ENCODE measurements around the gene LMTK3. TPM values are rescaled to one million over a fixed set of nuclear protein-coding genes. Genes with fewer than 3 reads are reported as not detected.

LMTK3 gene
- total and polyA plus RNA-seq, 9 of the 15 experiments (the other 6 are each of a cell fraction or from before 2014, with no cell fraction given), result 0.35 to 12.3 (median 2.0) TPM; not detected in 2

DNA sequence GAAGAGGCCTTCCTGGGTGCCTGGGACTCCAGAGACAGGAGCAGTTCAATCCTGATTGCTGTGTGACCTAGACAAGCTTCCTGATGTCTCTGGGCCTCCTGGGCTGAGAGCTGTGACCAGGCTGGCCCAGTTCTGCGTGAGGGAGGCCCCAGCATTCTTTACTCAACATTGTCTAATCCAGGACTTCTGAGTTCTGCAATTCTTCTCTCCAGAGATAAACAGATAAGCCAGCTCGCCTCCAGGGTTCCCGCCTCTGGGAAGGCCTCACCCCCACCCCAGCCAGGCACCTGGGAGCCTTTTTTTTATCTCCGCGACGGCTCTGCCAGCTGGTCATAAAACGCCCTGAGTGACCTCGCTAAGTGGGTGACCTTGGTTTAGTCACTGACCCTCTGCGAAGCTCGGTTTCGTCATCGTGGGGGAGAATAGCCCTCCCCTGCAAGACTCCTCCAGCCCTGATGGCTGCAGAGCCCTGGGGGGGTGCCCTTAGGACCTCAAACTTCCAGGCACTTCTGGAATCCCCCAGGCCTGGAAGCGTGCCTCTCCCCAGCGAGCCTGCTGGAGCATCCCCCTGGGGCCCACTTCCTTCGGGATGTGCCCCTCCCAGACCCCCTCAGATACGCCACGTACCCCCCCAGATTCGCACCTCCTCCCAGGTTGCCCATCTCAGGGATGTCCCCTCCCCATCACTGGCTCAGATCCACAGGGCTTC lies 42.2 kb upstream of the LMTK3 start (continued):
- TF ChIP-seq ZNF347 (CRISPR knock-in tag; IDR thresholded peaks at IDR 0.05; ENCODE audit: low read depth) (no peak), ZNF644 (tag; IDR thresholded peaks at IDR 0.05; ENCODE audit: low read depth) (no peak), THAP7 (CRISPR knock-in tag; IDR thresholded peaks at IDR 0.05) (no peak), EP300 (IDR thresholded peaks at IDR 0.05; ENCODE audit: low read length) (peak; percentile 39; the same call in 1 of the 2 replicates), DNMT1 (IDR thresholded peaks at IDR 0.05) (no peak), ZNF511 (CRISPR knock-in tag; IDR thresholded peaks at IDR 0.05) (no peak), FOXA1 (IDR thresholded peaks at IDR 0.05; ENCODE audit: borderline replicate concordance) (no peak)
- TF ChIP-seq, protein P1, sequence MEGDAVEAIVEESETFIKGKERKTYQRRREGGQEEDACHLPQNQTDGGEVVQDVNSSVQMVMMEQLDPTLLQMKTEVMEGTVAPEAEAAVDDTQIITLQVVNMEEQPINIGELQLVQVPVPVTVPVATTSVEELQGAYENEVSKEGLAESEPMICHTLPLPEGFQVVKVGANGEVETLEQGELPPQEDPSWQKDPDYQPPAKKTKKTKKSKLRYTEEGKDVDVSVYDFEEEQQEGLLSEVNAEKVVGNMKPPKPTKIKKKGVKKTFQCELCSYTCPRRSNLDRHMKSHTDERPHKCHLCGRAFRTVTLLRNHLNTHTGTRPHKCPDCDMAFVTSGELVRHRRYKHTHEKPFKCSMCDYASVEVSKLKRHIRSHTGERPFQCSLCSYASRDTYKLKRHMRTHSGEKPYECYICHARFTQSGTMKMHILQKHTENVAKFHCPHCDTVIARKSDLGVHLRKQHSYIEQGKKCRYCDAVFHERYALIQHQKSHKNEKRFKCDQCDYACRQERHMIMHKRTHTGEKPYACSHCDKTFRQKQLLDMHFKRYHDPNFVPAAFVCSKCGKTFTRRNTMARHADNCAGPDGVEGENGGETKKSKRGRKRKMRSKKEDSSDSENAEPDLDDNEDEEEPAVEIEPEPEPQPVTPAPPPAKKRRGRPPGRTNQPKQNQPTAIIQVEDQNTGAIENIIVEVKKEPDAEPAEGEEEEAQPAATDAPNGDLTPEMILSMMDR (IDR thresholded peaks at IDR 0.05 in 2 of 3, conservative IDR thresholded peaks at IDR 0.05 in 1 of 3; ENCODE audit: insufficient read depth in 2 of 3, low read depth in 1 of 3, low read length in 3 of 3), result 0 out of 6 replicates have a peak, but pooled peaks of 1 of the 3 experiments have one; percentile 6
- TF ChIP-seq, protein P2, sequence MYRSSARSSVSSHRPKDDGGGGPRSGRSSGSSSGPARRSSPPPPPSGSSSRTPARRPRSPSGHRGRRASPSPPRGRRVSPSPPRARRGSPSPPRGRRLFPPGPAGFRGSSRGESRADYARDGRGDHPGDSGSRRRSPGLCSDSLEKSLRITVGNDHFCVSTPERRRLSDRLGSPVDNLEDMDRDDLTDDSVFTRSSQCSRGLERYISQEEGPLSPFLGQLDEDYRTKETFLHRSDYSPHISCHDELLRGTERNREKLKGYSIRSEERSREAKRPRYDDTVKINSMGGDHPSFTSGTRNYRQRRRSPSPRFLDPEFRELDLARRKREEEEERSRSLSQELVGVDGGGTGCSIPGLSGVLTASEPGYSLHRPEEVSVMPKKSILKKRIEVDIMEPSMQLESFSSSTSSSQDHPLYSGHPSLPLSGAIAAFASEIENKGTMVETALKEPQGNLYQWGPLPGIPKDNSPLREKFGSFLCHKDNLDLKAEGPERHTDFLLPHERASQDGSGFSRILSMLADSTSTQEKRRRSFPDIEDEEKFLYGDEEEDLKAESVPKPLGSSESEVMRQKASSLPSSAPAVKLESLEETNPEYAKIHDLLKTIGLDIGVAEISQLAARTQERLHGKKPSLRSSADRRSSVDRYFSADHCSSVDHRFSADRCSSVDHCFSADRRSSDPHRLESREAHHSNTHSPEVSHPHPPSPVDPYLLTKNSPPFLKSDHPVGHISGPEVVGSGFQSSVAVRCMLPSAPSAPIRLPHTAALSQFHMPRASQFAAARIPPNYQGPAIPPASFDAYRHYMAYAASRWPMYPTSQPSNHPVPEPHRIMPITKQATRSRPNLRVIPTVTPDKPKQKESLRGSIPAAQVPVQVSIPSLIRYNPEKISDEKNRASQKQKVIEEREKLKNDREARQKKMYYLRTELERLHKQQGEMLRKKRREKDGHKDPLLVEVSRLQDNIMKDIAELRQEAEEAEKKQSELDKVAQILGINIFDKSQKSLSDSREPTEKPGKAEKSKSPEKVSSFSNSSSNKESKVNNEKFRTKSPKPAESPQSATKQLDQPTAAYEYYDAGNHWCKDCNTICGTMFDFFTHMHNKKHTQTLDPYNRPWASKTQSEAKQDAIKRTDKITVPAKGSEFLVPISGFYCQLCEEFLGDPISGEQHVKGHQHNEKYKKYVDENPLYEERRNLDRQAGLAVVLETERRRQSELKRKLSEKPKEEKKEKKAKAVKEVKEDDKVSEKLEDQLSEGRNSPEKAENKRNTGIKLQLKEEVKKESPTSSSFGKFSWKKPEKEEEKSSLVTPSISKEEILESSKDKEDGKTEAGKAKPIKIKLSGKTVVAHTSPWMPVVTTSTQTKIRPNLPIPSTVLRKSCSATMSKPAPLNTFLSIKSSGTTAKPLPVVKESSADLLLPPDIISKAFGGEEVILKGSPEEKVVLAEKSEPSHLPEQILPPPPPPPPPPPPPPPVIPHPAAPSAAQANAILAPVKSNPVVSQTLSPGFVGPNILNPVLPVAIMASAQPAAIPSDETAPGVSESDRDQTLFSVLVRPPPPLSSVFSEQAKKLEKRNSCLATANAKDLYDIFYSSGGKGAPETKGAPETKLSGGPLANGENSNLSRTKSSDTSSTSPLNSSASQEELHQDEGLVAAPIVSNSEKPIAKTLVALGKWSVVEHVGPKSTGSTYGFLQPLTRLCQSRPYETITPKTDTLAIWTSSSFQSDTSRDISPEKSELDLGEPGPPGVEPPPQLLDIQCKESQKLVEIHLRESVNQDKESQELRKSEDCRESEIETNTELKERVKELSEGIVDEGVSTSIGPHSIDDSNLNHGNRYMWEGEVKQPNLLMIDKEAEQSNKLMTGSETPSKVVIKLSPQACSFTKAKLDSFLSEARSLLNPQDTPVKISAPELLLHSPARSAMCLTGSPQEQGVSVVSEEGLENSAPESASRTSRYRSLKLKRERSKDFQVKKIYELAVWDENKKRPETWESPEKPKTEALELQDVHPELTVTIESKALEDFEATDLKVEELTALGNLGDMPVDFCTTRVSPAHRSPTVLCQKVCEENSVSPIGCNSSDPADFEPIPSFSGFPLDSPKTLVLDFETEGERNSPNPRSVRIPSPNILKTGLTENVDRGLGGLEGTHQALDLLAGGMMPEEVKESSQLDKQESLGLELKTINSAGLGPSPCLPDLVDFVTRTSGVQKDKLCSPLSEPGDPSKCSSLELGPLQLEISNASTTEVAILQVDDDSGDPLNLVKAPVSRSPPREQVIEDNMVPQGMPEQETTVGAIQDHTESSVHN (IDR thresholded peaks at IDR 0.05; ENCODE audit: borderline replicate concordance in 1 of 2, low read depth in 1 of 2), result peak in 1 of 2 experiments; percentile 88; a peak in 2 of 4 replicates
